Epithelial cell of proximal tubule (primary cell): Measurements from ENCODE around the gene MEAF6. TPM values are rescaled to one million over a fixed set of nuclear protein-coding genes. Genes with fewer than 3 reads are reported as not detected.

Experiments
- DNase-seq: peaks from one replicate; pipeline ENCODE4 v3.0.0-alpha.2; 2011; ENCODE audit warnings: low read depth
- H3K4me3 ChIP-seq: 2 replicates; pipeline ENCODE4 v1.5.1; 2011; ENCODE audit warnings: low read depth, mild to moderate bottlenecking, low read length
- total RNA-seq: library from RNA; depleted of rRNA; stranded (reverse); fragments of >200 nt; gene quantifications from 2 replicates; pipeline ENCODE4 v1.2.3, GENCODE V29; 2015
- TF ChIP-seq, protein P1 (sequence below): conservative IDR thresholded peaks from 2 replicates; pipeline ENCODE4 v1.5.1; 2012; ENCODE audit warnings: low read depth, mild to moderate bottlenecking, low read length

MEAF6 gene
- total RNA-seq, 1 donor from 2014 or later, result 64.2 TPM

DNA sequence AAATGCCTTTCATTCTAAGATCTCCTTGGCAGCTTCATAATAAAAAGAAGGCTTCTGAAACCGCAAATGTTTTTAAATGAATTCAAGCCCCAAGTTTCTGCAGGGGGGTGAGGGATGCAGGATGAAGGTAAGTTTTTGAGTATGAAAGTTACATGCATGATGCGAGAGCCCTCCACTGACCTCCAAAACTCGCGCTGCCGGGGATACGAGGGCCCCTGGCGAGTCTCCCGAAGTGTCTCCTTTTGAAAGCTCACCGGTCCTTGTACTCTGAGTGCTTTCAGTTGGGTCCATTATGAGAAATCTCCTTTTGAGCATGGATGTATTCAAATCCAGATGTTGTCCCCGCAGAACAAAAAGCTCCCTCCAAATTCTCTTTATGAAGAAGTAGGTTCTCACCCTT lies 59.0 kb downstream of the MEAF6 start:
- TF ChIP-seq, protein P1, sequence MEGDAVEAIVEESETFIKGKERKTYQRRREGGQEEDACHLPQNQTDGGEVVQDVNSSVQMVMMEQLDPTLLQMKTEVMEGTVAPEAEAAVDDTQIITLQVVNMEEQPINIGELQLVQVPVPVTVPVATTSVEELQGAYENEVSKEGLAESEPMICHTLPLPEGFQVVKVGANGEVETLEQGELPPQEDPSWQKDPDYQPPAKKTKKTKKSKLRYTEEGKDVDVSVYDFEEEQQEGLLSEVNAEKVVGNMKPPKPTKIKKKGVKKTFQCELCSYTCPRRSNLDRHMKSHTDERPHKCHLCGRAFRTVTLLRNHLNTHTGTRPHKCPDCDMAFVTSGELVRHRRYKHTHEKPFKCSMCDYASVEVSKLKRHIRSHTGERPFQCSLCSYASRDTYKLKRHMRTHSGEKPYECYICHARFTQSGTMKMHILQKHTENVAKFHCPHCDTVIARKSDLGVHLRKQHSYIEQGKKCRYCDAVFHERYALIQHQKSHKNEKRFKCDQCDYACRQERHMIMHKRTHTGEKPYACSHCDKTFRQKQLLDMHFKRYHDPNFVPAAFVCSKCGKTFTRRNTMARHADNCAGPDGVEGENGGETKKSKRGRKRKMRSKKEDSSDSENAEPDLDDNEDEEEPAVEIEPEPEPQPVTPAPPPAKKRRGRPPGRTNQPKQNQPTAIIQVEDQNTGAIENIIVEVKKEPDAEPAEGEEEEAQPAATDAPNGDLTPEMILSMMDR, result no peak
- H3K4me3 ChIP-seq, result no peak overlapping the region
- no peak for DNase-seq

DNA sequence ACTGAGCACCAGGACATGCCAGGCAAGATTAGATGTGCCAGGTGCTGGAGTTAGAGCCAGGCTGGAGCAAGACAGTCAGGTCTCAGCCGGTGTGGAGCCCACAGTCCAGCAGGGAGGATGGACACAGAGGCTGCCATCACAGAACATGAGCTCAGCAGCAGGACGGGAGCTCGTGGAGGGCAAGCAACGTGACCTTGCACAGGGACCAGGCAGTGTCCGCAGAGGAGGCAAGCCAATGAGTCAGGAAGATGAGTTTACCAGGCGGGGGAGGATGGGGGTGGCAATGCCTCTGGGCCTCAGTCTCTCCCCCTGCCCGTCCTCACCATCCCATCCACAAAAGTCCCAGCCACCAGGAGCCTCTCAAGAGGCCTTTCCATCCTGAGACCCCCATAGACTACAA lies 60.9 kb downstream of the MEAF6 start:
- no peak overlapping the region for H3K4me3 ChIP-seq
- TF ChIP-seq, protein P1, result no peak
- no peak for DNase-seq

- no peak for DNase-seq
- TF ChIP-seq, protein P1, result no peak
- no peak overlapping the region for H3K4me3 ChIP-seq
Observed at GRCh38 chr1:37452416-37452815, 62.1 kb downstream of the MEAF6 start.

DNA sequence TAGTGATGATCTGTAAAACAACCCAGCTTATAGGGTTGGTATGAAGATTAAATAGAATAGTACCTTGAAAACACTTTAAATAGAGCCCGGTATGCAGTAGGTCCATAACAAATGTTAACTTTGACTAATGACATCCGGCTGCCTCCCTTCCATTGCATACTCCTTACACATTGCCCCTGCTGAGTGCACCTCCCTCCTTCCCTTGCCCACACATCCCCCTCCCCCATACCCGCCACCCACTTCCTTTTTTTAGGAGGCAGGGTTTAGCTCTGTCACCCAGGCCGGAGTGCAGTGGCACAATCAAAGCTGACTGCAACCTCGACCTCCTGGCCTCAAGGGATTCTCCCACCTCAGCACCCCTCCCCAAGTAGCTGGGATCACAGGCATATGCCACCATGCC lies 64.6 kb downstream of the MEAF6 start:
- DNase-seq, result no peak
- TF ChIP-seq, protein P1, result no peak
- no peak overlapping the region for H3K4me3 ChIP-seq

DNA sequence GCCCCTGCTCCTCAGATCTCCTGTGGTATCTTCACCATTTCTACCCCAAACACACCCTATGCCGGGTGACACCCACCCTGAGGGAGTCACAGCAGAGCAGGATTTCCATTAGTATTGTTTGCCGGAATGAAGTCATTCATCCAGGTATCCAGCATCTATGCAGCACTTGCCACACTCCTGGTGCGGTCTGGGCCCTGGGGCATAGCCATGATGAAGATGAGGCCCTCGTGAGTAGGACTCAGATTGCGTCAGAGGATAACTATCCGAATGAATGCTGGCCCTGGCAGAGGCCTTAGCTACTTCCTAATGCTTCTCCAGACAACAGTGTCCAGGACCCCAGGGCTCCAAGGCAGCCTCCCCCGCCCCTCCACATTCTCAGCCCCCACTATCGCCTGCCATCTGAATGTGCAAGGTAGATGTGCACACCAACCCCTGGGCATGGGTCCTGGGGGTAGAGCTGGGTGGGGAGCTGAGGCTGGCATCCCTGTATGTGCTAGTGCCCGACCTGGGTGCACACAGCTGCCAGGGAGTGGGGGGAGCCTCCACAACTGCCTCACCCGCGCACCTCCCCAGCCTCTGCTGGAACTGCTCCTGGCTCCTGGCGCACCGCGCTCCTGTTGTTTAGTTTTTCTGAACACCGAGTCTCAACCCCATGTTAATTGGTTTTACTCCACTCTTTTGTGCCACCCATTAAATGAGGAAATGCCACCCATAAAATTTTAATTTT lies 65.7 kb downstream of the MEAF6 start:
- no peak for DNase-seq
- no peak overlapping the region for H3K4me3 ChIP-seq
- TF ChIP-seq, protein P1, result no peak

GRCh38 chr1:37448185-37448584 lies 66.4 kb downstream of the MEAF6 start:
- TF ChIP-seq, protein P1, result no peak
- no peak overlapping the region for H3K4me3 ChIP-seq
- DNase-seq, result no peak

DNA sequence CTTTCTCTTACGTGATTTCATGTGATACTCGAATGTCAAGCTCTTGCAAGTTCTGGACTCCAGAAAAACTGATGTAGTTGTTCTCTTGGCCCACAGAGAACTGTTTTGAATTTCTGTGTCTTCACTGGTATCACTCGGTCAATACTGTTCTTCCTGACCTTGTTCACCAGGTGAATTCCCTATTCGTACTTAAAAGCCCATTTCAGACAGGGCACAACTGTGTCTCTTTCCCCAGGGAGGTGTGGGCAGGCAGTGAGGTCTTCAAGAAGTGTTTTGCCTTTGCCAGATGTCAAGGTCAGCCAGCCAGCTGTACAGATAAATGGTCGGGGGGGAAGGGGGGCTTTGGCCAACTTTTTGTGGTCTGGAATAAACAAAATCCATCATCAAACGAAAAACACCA lies 67.7 kb downstream of the MEAF6 start:
- TF ChIP-seq, protein P1, result no peak
- no peak overlapping the region for H3K4me3 ChIP-seq
- DNase-seq, result no peak
